HG02938 (cell line): ENCODE data around the gene DEFB114.

Source experiments
- ATAC-seq: cut with Tn5 transposase; IDR thresholded peaks from one replicate; pipeline ENCODE4 v1.9.1; 2021; ENCODE audit warnings: mild to moderate bottlenecking, moderate library complexity; ENCODE audit not compliant: unreplicated experiment

Gene DEFB114

DNA sequence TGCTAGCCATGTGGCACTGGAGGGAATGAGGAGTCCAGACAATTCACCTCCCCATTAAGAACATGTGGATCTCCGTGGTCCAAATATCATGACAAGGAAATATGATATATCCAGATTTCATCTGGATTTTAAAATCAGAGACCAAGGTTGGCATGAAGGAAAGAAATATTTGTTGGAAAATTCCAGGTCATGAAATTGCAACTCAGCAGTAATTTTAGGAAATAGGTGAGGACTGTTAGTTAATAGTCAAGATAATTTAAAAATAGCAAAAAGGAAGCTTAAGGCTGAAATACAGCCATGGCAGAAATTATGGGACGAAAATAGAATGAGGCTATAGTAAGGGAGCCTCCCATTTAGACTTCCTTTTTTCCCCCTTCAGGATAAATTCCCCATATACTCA, 26.9 kb downstream of the DEFB114 start:
- no peak for ATAC-seq

DNA sequence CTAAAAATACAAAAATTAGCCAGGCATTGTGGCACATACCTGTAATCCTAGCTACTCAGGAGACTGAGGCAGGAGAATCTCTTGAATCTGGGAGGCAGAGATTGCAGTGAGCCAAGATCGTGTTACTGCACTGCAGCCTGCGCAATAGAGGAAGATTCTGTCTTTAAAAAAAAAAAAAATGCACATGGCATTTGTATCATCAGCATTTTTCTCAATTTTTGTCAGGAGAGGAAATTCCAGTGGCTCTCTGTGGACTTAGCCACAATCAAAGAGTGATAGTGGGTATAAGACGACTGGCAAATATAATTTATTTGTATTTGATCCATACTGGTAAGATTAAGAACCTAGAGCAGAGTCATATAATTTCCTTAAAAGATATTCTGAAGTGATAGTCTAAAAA, 28.6 kb downstream of the DEFB114 start:
- no peak for ATAC-seq

DNA sequence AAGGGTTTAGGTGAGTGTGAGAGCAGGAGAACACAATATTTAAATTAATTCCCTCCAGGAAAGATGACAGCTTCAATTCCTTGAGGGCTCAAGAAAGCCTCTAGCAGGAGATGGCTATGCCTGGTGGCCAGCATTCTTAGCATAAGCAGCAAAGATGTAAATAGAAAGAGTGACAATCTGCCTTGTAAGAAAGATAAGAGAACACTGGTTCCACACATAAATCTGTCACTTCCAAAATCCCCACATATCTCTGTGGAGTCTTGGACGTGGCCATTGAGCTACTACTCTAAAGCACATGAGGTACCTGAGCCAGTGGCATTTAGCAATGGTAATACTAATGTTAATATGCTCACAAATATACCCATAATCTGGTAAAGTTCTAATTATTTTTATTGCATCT, 29.2 kb downstream of the DEFB114 start:
- ATAC-seq: no peak

DNA sequence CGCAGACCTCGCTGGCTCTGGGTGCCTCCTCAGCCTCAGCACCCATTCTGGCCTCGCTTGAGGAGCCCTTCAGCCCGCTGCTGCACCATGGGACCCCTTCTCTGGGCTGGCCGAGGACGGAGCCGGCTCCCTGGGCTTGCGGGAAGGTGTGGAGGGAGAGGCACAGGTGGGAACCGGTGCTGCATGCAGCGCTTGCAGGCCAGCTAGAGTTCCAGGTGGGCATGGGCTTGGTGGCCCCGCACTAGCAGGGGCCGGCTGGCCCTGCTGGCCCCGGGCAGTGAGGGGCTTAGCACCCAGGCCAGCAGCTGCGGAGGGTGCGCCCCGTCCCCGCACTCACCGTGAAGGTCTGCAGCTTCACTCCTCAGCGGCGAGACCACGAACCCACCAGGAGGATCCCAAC, 30.4 kb downstream of the DEFB114 start:
- ATAC-seq: no peak

DNA sequence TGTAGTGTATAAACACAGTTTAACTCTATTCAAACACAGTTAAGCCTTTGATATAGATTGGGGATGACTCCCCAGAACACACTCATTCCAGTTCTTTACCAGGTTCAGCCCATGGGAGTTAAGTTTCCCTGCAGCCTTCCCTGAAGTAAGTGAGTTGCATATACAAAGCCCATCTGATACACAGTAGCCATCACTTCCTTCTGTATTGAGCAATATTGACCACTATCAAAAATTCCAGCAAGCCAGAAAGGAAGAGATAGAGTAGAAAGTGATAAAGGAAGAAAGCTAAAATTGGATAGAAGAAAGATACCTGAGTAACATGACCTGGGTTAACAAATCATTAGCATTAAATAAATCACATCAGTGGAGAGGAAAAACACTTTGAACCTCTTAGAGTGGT, 34.6 kb downstream of the DEFB114 start:
- ATAC-seq: no peak

DNA sequence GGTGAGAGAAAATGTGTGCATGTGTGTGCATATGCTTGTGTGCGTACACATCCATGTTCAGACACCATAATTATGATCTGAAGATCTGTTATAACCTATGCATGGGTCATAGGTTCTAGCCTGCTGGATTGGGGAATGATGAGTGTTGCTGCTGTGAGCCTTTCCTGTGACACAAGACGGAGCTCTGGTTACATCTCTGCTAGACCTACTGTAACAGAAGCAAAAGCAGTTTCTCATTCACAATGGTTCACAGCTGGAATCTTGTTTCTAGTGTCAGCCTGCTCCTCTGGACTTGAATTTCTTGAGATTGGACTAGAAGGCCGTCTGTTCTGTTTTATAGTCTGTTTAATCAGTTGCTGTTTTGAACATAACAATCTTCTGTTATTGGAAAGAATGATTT, 40.1 kb downstream of the DEFB114 start:
- ATAC-seq: no peak

DNA sequence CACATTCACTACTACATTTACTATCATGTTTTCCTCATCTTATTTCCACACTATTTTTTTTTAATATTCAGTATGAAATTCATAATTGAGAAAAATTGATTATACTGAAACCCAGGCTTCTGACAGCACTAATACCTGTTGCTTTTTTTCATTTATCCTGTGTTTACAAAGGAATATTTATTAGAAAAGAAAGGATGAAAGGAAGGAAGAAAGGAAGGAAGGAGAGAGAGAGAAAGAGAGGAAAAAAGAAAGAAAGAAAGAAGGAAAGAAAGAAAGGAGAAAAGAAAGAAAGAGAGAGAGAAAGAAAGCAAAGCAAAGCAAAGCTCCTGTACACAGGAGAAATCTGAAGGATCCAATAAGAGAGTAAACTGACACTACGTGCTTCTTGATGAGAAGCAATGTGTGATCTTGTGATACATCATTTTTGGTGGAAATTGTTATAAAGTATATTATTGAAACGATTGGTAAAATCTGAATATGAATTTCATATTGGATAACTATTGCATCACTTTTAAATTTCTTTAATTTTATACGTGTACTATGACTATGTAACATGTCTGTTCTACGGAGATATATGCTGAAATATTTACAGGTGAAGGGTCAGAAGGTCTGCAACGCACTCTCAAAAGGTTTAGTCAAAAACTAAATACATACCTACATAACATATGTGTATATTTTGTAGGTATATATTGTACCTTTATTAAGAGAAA, 43.9 kb downstream of the DEFB114 start:
- ATAC-seq: no peak

DNA sequence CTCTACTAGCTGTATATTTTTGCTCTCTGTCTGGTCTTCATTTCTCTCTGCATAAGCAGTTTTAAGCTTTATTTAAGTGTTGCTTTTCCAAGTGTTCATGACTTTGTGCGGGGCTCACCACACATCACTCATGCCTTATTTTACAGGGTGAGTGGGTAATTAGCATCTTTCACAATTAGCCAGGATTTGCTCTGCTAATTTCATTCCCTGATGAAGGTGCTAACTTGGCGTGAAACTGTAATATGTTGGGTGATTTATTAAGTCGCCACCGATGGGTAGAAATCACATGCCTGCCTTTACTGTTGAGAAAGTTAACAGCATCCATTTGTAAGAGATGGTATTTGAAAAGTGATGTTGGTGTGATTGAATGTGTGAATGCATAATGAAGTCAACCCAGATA, 44.7 kb downstream of the DEFB114 start:
- no peak for ATAC-seq

DNA sequence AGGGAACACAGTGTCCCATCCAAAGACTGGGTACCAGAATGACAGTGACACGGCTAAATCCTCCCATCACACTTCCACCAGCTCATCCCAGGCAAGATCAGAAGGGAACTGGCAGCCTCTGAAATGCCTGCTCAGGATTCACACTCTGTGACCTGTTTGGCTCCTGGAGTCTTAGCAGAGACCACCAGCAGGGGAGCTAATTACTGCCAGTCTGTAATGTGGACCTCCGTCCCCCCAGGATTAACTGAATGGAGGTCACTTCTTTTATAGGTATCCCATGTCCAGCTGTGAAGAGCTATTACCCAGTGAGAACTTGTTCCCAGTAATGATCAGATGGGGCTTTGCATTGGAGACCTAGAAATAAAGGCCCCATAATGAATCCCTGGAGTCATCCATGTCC, 45.2 kb downstream of the DEFB114 start:
- no peak for ATAC-seq

DNA sequence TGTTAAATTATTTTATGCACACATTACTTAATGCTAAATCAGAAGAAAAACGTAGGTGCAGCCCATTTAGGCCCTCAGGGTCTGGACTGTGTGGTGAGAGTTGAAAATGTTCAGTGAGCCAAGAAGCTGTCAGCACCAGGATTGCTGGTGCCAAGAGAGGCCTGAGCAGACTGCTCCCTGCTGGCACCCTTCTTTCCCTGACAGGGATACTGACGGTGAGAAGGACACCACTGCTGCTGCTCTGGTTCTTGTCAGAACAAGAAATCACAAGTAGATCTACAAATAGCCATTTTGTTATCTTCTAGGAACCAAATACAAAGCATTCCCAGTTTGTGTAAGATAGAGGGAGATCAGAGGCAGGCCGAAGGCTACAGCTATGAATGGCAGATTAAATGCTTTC, 48.9 kb downstream of the DEFB114 start:
- no peak for ATAC-seq

DNA sequence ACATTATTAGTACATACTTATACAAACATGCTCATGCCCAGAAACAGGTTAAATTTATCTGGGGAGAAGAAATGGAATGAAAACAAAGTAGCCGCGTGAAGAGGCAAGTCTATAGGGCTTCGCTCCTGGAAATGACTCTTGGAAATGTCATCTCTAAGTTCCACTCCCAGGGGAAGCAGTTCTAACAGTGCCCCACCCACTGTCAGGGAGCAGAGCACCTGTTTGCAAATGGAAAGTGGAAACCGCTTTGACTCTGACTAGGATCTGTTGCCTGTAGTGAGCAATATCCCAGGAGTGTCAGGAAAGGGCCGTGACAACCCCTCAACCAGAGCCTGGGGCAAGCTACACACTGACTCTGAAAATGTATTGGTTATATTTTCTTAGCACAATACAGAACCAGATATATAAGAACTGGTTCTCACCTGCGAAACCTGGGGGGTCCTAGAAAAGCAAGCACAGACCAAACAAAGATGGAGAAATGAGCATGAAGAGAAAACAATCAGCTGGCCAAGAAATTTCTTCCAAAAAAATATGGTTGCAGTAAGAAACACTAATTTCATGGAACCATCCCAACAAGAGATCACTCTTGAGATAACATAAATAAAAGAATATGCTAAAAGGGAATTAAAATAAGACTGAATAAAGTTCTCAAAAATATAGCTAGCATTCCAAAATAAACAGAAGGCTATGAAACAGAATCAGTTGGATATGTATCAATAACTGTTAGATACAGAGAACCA, 50.2 kb downstream of the DEFB114 start:
- ATAC-seq: no peak

DNA sequence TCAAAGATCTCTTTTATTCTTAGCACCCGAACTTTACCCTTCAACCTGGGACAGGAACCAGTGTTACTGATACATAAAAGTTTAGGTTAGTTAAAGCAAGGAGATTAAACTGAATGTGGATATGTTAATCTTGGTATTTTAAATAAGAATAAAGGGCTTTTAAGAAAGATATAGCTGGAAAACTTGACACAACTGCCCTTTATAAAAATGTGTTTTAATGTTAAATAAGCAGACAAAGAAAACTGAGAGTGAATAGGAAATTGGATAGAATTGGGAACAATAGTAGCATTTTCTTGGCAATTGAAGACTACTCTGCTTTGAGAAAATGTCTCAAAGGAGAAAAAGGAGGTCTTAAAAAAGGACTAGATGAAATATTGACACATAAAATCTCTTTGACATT, 51.8 kb downstream of the DEFB114 start:
- no peak for ATAC-seq

DNA sequence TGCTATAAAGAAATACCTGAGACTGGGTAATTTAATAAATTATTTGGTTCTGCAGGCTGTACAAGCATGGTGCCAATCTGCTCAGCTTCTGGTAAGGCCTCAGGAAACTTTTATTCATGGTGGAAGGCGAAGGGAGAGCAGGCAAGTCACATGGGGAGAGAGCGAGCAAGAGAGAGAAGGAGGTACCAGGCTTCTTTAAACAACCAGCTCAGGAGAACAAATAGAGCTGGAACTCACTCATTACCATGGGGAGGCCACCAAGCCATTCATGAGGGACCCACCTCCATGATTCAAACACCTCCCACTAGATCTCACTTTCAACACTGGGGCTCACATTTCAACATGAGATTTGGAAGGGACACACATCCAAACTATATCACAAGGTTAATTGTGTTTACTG, 52.7 kb downstream of the DEFB114 start:
- ATAC-seq: no peak
